ENCODE measurements around the gene CDC42EP1.
"Not testable (repeated sequence)": the region's sequence is repeated elsewhere in the genome, so short reads cannot be mapped to it uniquely, and the experiment has no call there.

CDC42EP1 gene

DNA sequence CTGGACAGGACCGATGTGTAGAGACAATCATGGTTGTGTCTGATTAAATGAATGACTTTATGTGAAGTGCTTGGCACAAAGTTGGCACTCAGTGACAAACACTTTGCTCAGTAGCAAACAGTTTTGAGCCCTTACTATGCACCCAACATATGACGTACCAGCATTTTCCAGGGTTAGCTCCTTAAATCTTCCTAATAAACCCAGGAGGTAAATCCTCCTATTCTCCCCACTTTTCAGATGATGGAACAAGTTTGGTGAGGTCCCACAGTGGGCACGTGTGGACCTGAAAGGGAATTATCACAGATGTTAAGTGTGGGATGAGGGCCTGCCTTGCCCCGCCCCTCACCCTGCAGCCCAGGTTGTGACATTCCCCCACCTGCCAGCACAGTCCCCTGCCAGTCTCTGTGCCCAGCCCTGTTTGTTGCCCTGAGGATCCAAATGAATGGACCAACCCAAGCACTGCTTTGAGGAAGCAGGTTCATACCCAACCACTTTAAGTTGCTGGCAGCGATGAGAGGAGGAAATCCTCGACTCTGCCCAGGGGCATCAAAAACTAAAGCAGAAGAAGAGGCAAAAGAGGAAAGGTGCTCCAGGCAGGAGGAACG, 34.4 kb upstream of the CDC42EP1 start:
- TF ChIP-seq, protein P1, sequence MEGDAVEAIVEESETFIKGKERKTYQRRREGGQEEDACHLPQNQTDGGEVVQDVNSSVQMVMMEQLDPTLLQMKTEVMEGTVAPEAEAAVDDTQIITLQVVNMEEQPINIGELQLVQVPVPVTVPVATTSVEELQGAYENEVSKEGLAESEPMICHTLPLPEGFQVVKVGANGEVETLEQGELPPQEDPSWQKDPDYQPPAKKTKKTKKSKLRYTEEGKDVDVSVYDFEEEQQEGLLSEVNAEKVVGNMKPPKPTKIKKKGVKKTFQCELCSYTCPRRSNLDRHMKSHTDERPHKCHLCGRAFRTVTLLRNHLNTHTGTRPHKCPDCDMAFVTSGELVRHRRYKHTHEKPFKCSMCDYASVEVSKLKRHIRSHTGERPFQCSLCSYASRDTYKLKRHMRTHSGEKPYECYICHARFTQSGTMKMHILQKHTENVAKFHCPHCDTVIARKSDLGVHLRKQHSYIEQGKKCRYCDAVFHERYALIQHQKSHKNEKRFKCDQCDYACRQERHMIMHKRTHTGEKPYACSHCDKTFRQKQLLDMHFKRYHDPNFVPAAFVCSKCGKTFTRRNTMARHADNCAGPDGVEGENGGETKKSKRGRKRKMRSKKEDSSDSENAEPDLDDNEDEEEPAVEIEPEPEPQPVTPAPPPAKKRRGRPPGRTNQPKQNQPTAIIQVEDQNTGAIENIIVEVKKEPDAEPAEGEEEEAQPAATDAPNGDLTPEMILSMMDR (IDR thresholded peaks at IDR 0.05; ENCODE audit: borderline replicate concordance, insufficient read depth, low read depth, low read length), result no peak
- no peak overlapping the region for H3K4me3 ChIP-seq (ENCODE audit: low read depth, low read length)

DNA sequence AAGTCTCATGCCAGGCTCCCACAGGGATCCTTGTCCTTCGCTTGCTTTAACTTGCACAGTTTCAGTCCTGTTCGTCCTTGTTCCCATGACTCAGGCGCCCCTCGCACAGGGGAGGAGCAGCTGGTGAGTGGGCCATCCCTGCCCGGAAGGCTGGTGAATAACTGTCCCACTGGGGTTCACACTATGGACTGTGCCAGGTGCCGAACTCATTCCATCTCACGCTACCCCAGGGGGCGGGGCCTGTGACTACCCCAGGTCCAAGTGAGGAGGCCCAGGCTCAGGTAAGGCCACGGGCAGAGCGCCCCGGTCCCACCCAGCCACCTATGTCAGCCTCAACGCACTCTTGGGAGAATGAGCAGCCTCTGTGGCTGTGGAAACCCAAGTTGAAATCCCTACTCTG, 33.9 kb upstream of the CDC42EP1 start:
- TF ChIP-seq, protein P1 (IDR thresholded peaks at IDR 0.05; ENCODE audit: borderline replicate concordance, insufficient read depth, low read depth, low read length), result no peak

DNA sequence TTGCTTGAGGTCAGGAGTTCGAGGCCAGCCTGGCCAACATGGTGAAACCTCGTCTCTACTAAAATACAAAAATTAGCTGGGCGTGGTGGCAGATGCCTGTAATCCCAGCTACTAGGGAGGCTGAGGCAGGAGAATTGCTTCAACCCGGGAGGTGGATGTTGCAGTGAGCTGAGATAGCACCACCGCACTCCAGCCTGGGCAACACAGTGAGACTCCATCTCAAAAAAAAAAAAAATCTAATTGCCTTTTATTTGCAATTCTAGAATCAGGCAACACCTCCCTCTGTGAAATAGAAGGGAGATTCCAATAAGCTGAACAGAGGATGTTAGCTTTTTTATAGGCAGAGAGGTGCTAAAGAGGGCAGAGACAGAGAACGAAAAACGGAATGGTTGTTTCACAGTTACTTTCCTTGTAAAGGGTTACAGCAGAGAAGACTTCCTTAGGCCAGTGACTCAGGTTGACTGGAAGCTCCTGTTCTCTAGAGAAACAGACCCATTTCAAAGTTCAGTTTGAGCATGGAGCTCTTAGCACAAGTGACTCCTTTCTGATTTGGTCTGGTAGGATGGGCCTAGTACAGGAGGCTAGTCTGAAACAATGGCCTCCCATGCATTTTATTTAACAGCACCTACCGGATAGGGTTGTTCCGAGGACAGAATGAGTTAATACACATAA, 33.1 kb upstream of the CDC42EP1 start:
- not testable (repeated sequence) for H3K4me3 ChIP-seq (ENCODE audit: low read depth, low read length)

More for the DNA sequence above, 33.9 kb upstream of the CDC42EP1 start:
- no peak overlapping the region for H3K4me3 ChIP-seq (ENCODE audit: low read depth, low read length)

DNA sequence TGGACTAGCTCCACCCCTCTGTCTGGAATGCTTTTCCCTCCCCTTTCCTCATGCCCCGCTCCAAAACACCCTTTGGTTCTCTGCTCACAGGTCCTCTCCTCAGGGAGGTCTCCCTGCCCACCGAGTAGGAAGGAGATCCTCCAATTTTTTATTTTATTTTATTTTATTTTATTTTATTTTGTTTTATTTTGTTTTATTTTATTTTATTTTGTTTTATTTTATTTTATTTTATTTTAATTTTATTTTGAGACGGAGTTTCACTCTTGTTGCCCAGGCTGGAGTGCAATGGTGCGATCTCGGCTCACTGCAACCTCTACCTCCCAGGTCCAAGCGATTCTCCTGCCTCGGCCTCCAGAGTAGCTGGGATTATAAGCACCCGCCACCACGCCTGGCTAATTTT, 32.3 kb upstream of the CDC42EP1 start:
- not testable (repeated sequence) for H3K4me3 ChIP-seq (ENCODE audit: low read depth, low read length)

DNA sequence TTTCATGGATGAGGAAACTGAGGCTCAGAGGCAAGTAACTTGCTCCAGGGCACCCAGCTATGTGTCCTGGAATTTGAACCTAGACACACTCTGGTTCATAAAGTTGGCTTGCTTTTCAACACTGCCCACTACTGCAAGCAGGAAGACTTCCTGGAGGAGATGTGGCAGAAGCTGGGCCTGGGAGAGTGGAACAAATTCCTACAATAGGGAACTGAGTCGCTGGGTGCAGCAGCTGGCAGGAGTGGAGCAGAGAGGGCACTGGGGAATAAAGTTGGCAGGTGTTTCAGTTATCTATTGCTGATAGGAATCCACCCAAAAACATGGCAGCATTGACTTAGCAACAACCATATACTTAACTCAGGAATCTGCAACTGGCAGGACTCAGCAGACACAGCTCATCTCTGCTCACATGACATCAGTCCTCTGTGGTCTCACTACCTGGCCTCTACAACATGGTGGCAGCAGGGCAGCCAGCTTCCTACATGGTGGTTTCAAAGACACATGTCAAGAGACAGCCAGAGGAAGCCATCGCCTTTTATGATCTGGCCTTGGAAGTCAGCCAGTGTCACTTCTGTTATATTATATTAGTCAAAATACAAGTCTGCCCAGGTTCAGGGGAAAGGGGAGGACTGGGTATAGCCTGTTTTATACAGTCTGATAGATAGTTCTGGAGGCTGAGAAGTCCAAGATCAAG, 30.5 kb upstream of the CDC42EP1 start:
- TF ChIP-seq, protein P1 (IDR thresholded peaks at IDR 0.05; ENCODE audit: borderline replicate concordance, insufficient read depth, low read depth, low read length), result no peak
- no peak overlapping the region for H3K4me3 ChIP-seq (ENCODE audit: low read depth, low read length)

DNA sequence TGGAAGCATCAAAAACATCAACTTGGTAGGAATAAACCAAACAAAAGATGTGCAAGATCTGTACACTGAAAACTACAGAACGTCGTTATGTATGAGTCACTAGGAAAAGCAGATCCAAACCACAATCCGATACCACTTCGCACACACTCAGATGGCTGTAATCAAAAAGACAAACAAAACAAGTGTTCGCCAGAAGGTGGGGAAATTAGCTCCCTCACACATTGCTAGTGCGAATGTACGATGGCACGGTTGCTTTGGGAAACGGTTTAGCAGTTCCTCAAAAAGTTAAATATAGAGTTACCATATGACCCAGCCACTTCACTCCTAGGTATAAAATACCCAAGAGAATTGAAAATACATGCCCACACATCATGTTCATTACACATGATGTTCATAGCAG, 26.3 kb upstream of the CDC42EP1 start:
- H3K4me3 ChIP-seq (ENCODE audit: low read depth, low read length), result no peak overlapping the region
- TF ChIP-seq, protein P1 (IDR thresholded peaks at IDR 0.05; ENCODE audit: borderline replicate concordance, insufficient read depth, low read depth, low read length), result no peak

DNA sequence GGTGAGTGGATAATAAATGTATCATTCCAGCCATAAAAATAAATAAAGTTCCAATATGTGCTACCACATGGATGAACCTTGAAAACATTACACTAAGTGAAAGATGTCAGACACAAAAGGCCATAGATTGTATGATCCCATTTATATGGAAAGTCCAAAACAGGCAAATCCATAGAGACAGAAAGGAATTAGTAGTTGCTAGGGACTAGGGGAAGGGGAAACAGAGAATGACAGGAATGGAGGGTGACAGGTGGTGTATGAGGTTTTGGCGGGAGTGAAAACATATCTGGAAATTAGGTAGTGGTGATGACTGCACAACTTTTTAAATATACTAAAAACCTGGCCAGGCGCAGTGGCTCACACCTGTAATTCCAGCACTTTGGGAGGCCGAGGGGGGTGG, 25.8 kb upstream of the CDC42EP1 start:
- TF ChIP-seq, protein P1 (IDR thresholded peaks at IDR 0.05; ENCODE audit: borderline replicate concordance, insufficient read depth, low read depth, low read length), result no peak
- H3K4me3 ChIP-seq (ENCODE audit: low read depth, low read length), result no peak overlapping the region

DNA sequence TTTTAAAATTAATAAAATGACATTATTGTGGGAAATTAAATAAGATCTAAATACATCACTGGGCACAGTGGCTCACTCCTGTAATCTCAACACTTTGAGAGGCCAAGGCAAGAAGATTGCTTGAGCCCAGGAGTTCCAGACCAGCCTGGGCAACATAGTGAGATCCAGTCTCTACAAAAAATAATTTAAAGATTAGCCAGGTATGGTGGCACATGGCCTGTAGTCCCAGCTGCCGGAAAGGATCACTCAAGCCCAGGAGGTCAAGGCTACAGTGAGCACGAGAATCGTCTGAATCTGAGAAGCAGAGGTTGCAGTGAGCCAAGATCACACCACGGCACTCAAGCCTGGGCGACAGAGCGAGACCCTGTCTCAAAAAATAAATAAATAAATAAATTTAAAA, 25.1 kb upstream of the CDC42EP1 start:
- TF ChIP-seq, protein P1 (IDR thresholded peaks at IDR 0.05; ENCODE audit: borderline replicate concordance, insufficient read depth, low read depth, low read length), result no peak
- no peak overlapping the region for H3K4me3 ChIP-seq (ENCODE audit: low read depth, low read length)
